ENCODE results near the gene CFAP126. TPM values are rescaled to one million over a fixed set of nuclear protein-coding genes. Genes with fewer than 3 reads are reported as not detected.

Gene CFAP126
- total RNA-seq, 6 experiments from 2014 or later: not detected

DNA sequence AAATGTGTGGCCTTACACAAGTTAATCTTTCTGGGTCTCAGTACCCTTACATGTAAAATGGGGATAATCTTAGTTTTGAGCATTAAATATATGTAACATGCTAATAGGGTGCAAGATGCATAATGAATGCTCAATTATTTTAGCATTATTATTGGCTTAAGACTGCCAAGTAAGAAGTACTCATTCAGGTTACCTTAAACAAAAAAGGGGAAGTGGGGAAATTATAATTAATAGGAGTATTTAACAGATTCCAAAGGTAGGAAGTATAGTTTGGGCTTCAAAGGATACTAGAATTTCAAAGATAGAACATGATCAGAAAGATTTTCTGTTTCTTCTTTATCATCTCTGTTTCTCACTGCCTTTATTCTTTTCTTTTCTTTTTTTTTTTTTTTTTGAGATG lies 5.8 kb upstream of the CFAP126 start:
- no peak for DNase-seq
- Mint-ChIP-seq H3K9me3 (no peaks in the 10 kb centered on the region), H3K27ac (no peak overlapping the region), H3K36me3 (ENCODE audit: low read depth) (no peaks in the 10 kb centered on the region), H3K27me3 (ENCODE audit: insufficient read depth) (peaks cover 2% of the 10 kb centered on the region; the same call in 1 of the 2 replicates), H3K4me1 (ENCODE audit: low read depth) (peaks cover 8% of the 10 kb centered on the region; the same call in 1 of the 2 replicates), H3K4me3 (no peak overlapping the region)
- TF ChIP-seq, protein P1, sequence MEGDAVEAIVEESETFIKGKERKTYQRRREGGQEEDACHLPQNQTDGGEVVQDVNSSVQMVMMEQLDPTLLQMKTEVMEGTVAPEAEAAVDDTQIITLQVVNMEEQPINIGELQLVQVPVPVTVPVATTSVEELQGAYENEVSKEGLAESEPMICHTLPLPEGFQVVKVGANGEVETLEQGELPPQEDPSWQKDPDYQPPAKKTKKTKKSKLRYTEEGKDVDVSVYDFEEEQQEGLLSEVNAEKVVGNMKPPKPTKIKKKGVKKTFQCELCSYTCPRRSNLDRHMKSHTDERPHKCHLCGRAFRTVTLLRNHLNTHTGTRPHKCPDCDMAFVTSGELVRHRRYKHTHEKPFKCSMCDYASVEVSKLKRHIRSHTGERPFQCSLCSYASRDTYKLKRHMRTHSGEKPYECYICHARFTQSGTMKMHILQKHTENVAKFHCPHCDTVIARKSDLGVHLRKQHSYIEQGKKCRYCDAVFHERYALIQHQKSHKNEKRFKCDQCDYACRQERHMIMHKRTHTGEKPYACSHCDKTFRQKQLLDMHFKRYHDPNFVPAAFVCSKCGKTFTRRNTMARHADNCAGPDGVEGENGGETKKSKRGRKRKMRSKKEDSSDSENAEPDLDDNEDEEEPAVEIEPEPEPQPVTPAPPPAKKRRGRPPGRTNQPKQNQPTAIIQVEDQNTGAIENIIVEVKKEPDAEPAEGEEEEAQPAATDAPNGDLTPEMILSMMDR (IDR thresholded peaks at IDR 0.05): no peak

DNA sequence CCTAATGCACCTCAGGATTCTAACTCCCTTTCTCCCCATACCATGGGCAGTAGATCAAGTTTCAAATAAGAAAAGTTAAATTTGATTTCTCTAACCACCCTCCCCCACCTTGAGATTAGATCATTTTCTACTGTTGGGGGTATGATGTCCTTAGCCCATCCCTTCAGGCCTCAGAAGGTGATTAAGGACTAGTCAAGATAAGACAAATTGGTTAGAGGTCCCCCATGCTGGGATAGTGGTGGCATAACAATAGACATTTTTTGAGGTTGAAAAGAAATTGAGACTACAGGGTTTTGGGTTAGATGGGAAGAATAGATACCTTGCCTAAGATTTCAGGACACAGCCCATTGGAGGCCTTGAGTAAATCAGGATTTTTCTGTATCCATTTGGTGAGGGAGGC lies 2.5 kb downstream of the CFAP126 start:
- Mint-ChIP-seq H3K4me3 (no peak overlapping the region), H3K27me3 (ENCODE audit: insufficient read depth) (no peaks in the 10 kb centered on the region), H3K27ac (no peak overlapping the region; the same call in 1 of the 2 replicates), H3K9me3 (no peaks in the 10 kb centered on the region), H3K4me1 (ENCODE audit: low read depth) (peaks cover 7% of the 10 kb centered on the region; the same call in 1 of the 2 replicates), H3K36me3 (ENCODE audit: low read depth) (peaks cover 7% of the 10 kb centered on the region)
- DNase-seq: no peak
- TF ChIP-seq, protein P1 (IDR thresholded peaks at IDR 0.05): no peak

DNA sequence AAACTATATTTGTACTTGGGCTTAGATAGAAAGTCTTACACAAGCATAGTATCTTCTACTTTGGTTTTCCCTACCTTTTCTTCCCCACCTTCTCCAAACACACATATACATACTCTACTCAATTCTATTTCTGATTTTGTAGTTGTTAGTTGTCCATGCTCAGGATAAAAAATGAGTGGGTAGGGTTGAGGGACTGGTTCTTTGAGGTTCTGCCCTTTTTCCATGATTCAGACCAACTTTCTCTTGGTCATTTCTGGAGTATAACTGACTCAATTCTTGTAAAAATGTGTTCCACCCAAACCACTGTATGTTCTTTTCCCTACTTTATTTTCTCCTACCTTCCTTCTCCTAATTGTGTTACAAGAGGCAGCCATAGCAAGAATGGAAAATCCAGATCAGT lies 3.3 kb downstream of the CFAP126 start:
- TF ChIP-seq, protein P1 (IDR thresholded peaks at IDR 0.05): no peak
- Mint-ChIP-seq H3K27ac (no peak overlapping the region), H3K27me3 (ENCODE audit: insufficient read depth) (no peaks in the 10 kb centered on the region), H3K9me3 (no peaks in the 10 kb centered on the region), H3K36me3 (ENCODE audit: low read depth) (peaks cover 9% of the 10 kb centered on the region), H3K4me3 (no peak overlapping the region), H3K4me1 (ENCODE audit: low read depth) (peaks cover 7% of the 10 kb centered on the region; the same call in 1 of the 2 replicates)
- DNase-seq: no peak

DNA sequence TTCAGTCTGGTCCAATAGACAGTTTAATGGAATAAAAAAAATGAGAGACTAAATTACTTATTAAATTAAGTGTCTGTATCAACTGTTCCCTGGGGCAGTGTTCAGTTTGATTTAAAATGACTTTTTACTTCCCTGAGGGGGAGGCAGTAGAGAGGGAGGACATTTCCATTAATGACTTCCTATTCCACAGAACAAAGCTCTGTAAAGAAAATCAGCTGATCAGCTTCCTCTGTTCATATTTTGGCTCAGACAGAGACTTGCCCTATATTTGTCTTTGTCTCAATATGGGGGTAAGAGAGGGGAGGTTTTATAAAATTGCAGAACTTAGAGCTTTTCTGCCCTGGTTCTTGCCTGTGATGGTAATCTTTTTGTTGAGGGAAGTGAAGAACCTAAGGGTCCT lies 8.4 kb downstream of the CFAP126 start:
- Mint-ChIP-seq H3K36me3 (ENCODE audit: low read depth) (peaks cover 13% of the 10 kb centered on the region), H3K27ac (no peak overlapping the region)
- no peak for DNase-seq

DNA sequence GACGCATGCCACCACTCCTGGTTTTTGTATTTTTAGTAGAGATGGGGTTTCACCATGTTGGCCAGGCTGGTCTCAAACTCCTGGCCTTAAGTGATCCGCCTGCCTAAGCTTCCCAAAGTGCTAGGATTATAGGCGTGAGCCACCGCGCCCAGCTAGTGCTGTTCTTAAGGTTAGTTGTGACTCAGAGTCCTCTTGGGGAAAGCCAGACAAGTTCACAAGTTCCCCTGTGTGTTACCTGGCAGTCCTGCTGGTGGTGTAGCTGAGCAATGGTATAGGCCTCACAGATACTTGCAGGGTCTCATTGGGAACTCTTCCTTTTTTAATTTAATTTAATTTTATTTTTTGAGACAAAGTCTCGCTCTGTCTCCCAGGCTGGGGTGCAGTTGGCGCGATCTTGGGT lies 10.6 kb downstream of the CFAP126 start:
- H3K36me3 Mint-ChIP-seq (ENCODE audit: low read depth): peaks cover 10% of the 10 kb centered on the region
- DNase-seq: no peak
- H3K4me1 Mint-ChIP-seq (ENCODE audit: low read depth): no peaks in the 10 kb centered on the region
- TF ChIP-seq, protein P1 (IDR thresholded peaks at IDR 0.05): no peak
- H3K27me3 Mint-ChIP-seq (ENCODE audit: insufficient read depth): no peaks in the 10 kb centered on the region; the same call in 1 of the 2 replicates
- H3K9me3 Mint-ChIP-seq: no peaks in the 10 kb centered on the region
- no peak overlapping the region for H3K4me3 Mint-ChIP-seq
- H3K27ac Mint-ChIP-seq: no peak overlapping the region

More for the DNA sequence above, 8.4 kb downstream of the CFAP126 start:
- Mint-ChIP-seq H3K27me3 (ENCODE audit: insufficient read depth) (no peaks in the 10 kb centered on the region; the same call in 1 of the 2 replicates), H3K9me3 (no peaks in the 10 kb centered on the region), H3K4me3 (no peak overlapping the region), H3K4me1 (ENCODE audit: low read depth) (no peaks in the 10 kb centered on the region)
- TF ChIP-seq, protein P1 (IDR thresholded peaks at IDR 0.05): no peak

DNA sequence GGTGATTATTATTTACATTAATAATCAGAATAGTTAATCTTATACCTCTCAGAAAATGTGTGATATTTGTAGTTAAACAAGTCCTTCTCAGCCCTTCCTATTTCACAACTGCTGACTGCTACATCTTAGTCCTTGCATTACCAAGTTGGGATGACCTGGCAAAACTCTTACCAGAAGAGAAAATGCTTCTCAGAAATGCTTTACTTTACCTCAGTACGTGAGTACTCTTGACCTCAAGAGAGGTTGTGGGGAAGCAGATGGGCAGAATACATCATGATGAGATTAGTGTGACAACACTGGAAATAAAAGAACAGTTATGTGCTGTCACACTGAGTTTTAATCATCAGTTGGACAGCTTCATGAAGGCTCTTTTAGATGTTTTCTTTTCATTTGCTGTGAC lies 16.2 kb downstream of the CFAP126 start:
- no peaks in the 10 kb centered on the region; the same call in 1 of the 2 replicates for H3K27me3 Mint-ChIP-seq (ENCODE audit: insufficient read depth)
- TF ChIP-seq, protein P1 (IDR thresholded peaks at IDR 0.05): no peak
- H3K36me3 Mint-ChIP-seq (ENCODE audit: low read depth): peaks cover 8% of the 10 kb centered on the region; the same call in 1 of the 2 replicates
- no peak overlapping the region for H3K27ac Mint-ChIP-seq
- no peak overlapping the region for H3K4me3 Mint-ChIP-seq
- DNase-seq: no peak
- H3K4me1 Mint-ChIP-seq (ENCODE audit: low read depth): no peaks in the 10 kb centered on the region
- no peaks in the 10 kb centered on the region for H3K9me3 Mint-ChIP-seq

Measured in HFFc6 (cell line).